Smooth muscle cell (in vitro differentiated cells): ENCODE results near the gene POR. TPM values are rescaled to one million over a fixed set of nuclear protein-coding genes. Genes with fewer than 3 reads are reported as not detected.

Source experiments
- DNase-seq: peaks from one replicate; lab custom pipeline; 2025; ENCODE audit not compliant: unreplicated experiment; lab: John Stamatoyannopoulos, UW
- H2AFZ ChIP-seq: fragments of 200-600 bp; sonication (generic); 2 replicates; pipeline ENCODE4 v1.6.0; 2016; ENCODE audit warnings: antibody characterized with exemption, low read depth, mild to moderate bottlenecking
- H3F3A ChIP-seq: fragments of 200-600 bp; sonication (generic); 2 replicates; pipeline ENCODE4 v1.6.0; 2017; ENCODE audit warnings: antibody characterized with exemption, low read depth
- H3K27ac ChIP-seq: fragments of 200-600 bp; sonication (generic); 2 replicates; pipeline ENCODE4 v1.5.1; 2016; ENCODE audit warnings: low read depth, mild to moderate bottlenecking
- H3K27me3 ChIP-seq: fragments of 200-600 bp; sonication (generic); 2 replicates; pipeline ENCODE4 v1.6.1; 2016; ENCODE audit warnings: low read depth, mild to moderate bottlenecking
- H3K36me3 ChIP-seq: fragments of 200-600 bp; sonication (generic); 2 replicates; pipeline ENCODE4 v1.5.1; 2016; ENCODE audit warnings: low read depth
- H3K4me1 ChIP-seq: fragments of 200-600 bp; sonication (generic); 2 replicates; pipeline ENCODE4 v1.5.1; 2016; ENCODE audit warnings: low read depth
- H3K4me2 ChIP-seq: fragments of 200-600 bp; sonication (generic); 2 replicates; pipeline ENCODE4 v1.6.0; 2016; ENCODE audit warnings: mild to moderate bottlenecking
- H3K4me3 ChIP-seq: fragments of 200-600 bp; sonication (generic); 2 replicates; pipeline ENCODE4 v1.5.1; 2016; ENCODE audit warnings: mild to moderate bottlenecking
- H3K79me2 ChIP-seq: fragments of 200-600 bp; sonication (generic); 2 replicates; pipeline ENCODE4 v1.6.0; 2016; ENCODE audit warnings: low read depth, mild to moderate bottlenecking
- H3K9ac ChIP-seq: fragments of 200-600 bp; sonication (generic); 2 replicates; pipeline ENCODE4 v1.6.0; 2016; ENCODE audit warnings: low read depth
- H3K9me3 ChIP-seq: fragments of 200-600 bp; sonication (generic); replicated peaks from 2 replicates; pipeline ENCODE4 v1.5.1; 2016; ENCODE audit warnings: low read depth
- H4K20me1 ChIP-seq: fragments of 200-600 bp; sonication (generic); 2 replicates; pipeline ENCODE4 v1.6.0; 2016; ENCODE audit warnings: low read depth
- WGBS: methylation state at CpG from one replicate; pipeline ENCODE4 v1.1.7; 2016; ENCODE audit warnings: low lambda C conversion rate; 5-methylcytosine and 5-hydroxymethylcytosine counted together
- polyA plus RNA-seq: library from polyadenylated mRNA; unstranded; fragments of >200 nt; fragmentation: Nextera tagmentation; extraction: Ambion mirVana; gene quantifications from 2 replicates; pipeline ENCODE4 v1.2.1, GENCODE V29; 2016
- total RNA-seq: library from RNA; depleted of rRNA; stranded (reverse); fragments of >200 nt; gene quantifications from 2 replicates; pipeline ENCODE4 v1.2.3, GENCODE V29; 2014
- TF ChIP-seq, protein P1 (sequence below): fragments of 200-600 bp; sonication (generic); IDR thresholded peaks from 2 replicates; pipeline ENCODE4 v1.5.1; 2017; ENCODE audit warnings: borderline replicate concordance, mild to moderate bottlenecking, antibody characterized with exemption; ENCODE audit not compliant: insufficient read depth, poor library complexity, severe bottlenecking

Gene POR
- total and polyA plus RNA-seq, 2 experiments from 2014 or later, result 46.7 to 52.7 TPM

DNA sequence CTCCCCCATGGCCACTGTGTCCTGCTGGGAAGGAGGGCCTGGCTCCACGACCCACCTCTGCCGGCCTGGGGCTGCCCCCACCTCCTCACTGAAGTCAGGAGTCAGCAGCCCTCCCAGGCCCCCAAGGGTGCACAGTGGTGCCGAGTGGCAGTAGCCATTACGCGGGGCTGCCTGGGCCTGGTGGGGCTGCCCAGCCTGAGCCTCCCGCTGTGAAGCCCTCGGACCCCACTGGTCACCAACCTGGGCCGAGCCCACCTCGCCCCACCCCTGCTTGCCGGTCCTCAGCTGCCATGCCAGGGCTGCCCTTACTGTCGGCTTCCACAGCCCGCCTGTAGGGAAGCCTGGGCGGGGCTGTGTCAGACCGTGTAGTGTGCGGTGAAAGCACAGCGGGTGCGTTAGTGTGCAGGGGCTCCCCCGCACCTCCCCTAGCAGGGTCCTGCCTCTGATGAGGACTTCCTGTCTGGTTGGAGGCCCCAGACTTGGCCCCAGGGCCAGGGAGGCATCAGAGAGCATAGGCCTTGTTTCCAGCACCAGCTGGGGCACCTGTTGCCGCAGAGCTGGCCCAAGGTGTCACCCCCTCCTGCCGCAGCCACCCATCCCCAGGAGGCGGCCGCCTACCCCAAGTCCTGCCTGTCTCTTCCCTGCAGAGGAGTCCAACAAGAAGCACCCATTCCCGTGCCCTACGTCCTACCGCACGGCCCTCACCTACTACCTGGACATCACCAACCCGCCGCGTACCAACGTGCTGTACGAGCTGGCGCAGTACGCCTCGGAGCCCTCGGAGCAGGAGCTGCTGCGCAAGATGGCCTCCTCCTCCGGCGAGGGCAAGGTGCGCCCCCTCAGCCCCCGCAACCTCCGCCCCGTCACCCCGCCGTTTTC is 69.4 kb downstream of the POR start:
- H3K27ac ChIP-seq, result no peak overlapping the region
- no peaks in the 10 kb centered on the region for H3K27me3 ChIP-seq
- 94% methylated on average over 33 of the region's 44 CpGs for WGBS
- no peaks in the 10 kb centered on the region for H3K4me1 ChIP-seq
- no peaks in the 10 kb centered on the region for H3K79me2 ChIP-seq
- no peaks in the 10 kb centered on the region for H3K36me3 ChIP-seq
- H3K9me3 ChIP-seq, result no peaks in the 10 kb centered on the region
- H3F3A ChIP-seq, result no peaks in the 10 kb centered on the region
- no peak overlapping the region for H3K9ac ChIP-seq
- no peak overlapping the region for H3K4me3 ChIP-seq
- no peaks in the 10 kb centered on the region for H4K20me1 ChIP-seq
- DNase-seq, result no peak
- H2AFZ ChIP-seq, result no peak overlapping the region
- TF ChIP-seq, protein P1, sequence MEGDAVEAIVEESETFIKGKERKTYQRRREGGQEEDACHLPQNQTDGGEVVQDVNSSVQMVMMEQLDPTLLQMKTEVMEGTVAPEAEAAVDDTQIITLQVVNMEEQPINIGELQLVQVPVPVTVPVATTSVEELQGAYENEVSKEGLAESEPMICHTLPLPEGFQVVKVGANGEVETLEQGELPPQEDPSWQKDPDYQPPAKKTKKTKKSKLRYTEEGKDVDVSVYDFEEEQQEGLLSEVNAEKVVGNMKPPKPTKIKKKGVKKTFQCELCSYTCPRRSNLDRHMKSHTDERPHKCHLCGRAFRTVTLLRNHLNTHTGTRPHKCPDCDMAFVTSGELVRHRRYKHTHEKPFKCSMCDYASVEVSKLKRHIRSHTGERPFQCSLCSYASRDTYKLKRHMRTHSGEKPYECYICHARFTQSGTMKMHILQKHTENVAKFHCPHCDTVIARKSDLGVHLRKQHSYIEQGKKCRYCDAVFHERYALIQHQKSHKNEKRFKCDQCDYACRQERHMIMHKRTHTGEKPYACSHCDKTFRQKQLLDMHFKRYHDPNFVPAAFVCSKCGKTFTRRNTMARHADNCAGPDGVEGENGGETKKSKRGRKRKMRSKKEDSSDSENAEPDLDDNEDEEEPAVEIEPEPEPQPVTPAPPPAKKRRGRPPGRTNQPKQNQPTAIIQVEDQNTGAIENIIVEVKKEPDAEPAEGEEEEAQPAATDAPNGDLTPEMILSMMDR, result no peak
- H3K4me2 ChIP-seq, result no peak overlapping the region

DNA sequence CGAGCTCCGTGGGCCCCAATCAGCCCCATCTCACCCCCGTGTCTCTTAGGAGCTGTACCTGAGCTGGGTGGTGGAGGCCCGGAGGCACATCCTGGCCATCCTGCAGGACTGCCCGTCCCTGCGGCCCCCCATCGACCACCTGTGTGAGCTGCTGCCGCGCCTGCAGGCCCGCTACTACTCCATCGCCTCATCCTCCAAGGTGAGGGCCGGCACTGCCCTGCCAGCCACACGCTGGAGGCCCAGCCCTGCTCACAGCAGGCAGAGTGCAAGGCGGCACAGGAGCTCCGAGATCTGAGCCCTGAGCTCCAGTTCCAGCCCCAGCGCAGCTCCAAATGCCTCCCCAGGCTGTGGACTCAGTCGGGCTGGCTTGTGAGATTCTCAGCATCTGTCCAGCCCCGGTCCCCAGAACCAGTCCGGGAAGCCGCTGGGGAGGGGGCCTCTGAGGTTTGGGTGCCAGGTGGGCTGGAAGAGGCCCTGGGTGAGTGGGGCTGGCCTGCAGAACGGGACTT is 70.1 kb downstream of the POR start:
- H3K4me2 ChIP-seq, result no peak overlapping the region
- no peaks in the 10 kb centered on the region for H3F3A ChIP-seq
- no peaks in the 10 kb centered on the region for H3K9me3 ChIP-seq
- H3K9ac ChIP-seq, result no peak overlapping the region
- no peaks in the 10 kb centered on the region for H4K20me1 ChIP-seq
- TF ChIP-seq, protein P1, result no peak
- no peaks in the 10 kb centered on the region for H3K27me3 ChIP-seq
- H2AFZ ChIP-seq, result no peak overlapping the region
- no peaks in the 10 kb centered on the region for H3K79me2 ChIP-seq
- no peaks in the 10 kb centered on the region for H3K4me1 ChIP-seq
- DNase-seq, result no peak
- no peaks in the 10 kb centered on the region for H3K36me3 ChIP-seq
- 89% methylated on average over 17 of the region's 21 CpGs for WGBS
- H3K27ac ChIP-seq, result no peak overlapping the region
- no peak overlapping the region for H3K4me3 ChIP-seq

DNA sequence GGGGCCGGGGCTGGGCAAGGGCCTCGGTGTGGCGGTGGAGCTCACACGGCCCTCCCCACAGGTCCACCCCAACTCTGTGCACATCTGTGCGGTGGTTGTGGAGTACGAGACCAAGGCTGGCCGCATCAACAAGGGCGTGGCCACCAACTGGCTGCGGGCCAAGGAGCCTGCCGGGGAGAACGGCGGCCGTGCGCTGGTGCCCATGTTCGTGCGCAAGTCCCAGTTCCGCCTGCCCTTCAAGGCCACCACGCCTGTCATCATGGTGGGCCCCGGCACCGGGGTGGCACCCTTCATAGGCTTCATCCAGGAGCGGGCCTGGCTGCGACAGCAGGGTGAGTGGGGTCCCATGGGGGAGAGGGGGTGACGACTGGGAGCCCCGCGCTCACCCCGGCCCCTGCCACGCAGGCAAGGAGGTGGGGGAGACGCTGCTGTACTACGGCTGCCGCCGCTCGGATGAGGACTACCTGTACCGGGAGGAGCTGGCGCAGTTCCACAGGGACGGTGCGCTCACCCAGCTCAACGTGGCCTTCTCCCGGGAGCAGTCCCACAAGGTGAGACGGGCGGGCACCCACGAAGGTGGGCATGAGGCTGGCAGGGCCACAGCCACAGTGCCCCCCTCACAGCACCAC is 70.7 kb downstream of the POR start:
- Histone ChIP-seq H3K4me3 (no peak overlapping the region), H4K20me1 (no peaks in the 10 kb centered on the region), H3K27ac (no peak overlapping the region), H3K9me3 (no peaks in the 10 kb centered on the region), H3F3A (no peaks in the 10 kb centered on the region), H3K79me2 (no peaks in the 10 kb centered on the region), H3K9ac (no peak overlapping the region), H3K4me2 (no peak overlapping the region), H3K36me3 (no peaks in the 10 kb centered on the region), H3K27me3 (no peaks in the 10 kb centered on the region), H3K4me1 (no peaks in the 10 kb centered on the region), H2AFZ (no peak overlapping the region)
- 95% methylated on average over 39 of the region's 41 CpGs for WGBS
- no peak for DNase-seq
- TF ChIP-seq, protein P1, result no peak
